Coronary artery (tissue), 2 donors: ENCODE results near the gene STING1.
A peak's percentile ranks its signal among the peaks of the same experiment; 100 is the strongest.

Source experiments
- DNase-seq: peaks from one replicate; pipeline ENCODE4 v3.0.0-alpha.2; 2017; ENCODE audit warnings: low spot score
- H3K27ac ChIP-seq, 2 donors: fragments of 200-600 bp; sonication (generic); one replicate each; pipeline ENCODE4 v1.5.1; 2016 to 2019
- H3K4me3 ChIP-seq: fragments of 200-600 bp; sonication (generic); 2 replicates; pipeline ENCODE4 v1.5.1; 2016; ENCODE audit warnings: mild to moderate bottlenecking, moderate library complexity
- TF ChIP-seq, protein P1 (sequence below): fragments of 200-600 bp; sonication (generic); IDR thresholded peaks from one replicate; pipeline ENCODE4 v1.5.1; 2019; ENCODE audit warnings: antibody characterized with exemption

Gene STING1

GRCh38 chr5:139475865-139476617, 6.5 kb downstream of the STING1 start:
- TF ChIP-seq, protein P1, sequence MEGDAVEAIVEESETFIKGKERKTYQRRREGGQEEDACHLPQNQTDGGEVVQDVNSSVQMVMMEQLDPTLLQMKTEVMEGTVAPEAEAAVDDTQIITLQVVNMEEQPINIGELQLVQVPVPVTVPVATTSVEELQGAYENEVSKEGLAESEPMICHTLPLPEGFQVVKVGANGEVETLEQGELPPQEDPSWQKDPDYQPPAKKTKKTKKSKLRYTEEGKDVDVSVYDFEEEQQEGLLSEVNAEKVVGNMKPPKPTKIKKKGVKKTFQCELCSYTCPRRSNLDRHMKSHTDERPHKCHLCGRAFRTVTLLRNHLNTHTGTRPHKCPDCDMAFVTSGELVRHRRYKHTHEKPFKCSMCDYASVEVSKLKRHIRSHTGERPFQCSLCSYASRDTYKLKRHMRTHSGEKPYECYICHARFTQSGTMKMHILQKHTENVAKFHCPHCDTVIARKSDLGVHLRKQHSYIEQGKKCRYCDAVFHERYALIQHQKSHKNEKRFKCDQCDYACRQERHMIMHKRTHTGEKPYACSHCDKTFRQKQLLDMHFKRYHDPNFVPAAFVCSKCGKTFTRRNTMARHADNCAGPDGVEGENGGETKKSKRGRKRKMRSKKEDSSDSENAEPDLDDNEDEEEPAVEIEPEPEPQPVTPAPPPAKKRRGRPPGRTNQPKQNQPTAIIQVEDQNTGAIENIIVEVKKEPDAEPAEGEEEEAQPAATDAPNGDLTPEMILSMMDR, result no peak
- Histone ChIP-seq H3K27ac (peak overlapping the region in 1 of 2 donors; percentile 55), H3K4me3 (no peak overlapping the region)
- DNase-seq, result no peak

DNA sequence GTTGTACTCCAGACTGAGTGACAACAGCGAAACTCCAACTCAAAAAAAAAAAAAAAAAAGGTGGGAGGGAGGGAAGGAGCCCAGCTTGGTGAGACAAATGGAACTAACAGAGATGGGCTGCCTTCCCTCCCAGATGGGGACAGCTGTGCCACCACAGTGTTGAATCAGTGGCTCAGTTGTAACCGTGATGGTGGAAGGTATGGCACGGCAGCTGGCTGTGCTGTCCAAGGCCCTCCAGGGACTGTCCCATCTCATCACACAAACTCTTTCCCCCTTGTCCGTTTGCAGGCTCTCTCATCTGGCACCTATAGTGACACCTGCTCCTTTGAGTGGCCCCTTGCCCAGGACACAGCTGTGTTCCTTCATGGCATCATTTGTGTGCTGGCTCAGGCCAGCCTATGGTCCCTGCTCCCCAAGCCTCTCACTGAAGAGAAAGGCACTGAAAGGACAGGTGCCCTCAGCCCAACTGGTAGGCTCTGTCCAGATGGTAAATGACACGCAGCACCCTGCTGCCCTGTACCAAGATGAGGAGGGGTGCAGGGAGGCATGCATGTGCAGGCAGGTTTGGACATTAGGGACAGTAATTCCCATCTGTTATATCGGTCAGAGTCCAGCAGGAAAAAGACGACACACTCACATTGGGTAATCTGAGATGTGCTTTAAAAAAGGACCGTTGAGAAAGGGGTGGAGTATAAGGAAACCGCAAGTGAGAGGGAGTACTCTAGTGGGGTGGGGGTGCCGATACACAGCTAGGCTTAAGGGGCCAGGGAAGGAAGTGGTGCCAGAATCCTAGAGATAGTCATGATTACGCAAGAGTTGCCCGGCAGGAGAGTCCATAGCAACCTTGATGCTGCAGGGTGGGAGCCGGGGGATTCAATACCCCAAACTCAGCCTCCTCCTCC, 7.4 kb downstream of the STING1 start:
- DNase-seq, result no peak
- Histone ChIP-seq H3K27ac (peak overlapping the region in 1 of 2 donors; percentile 55), H3K4me3 (no peak overlapping the region)
- TF ChIP-seq, protein P1, result no peak

GRCh38 chr5:139473565-139473964, 9.0 kb downstream of the STING1 start:
- Histone ChIP-seq H3K4me3 (no peak overlapping the region), H3K27ac (peak overlapping the region in 1 of 2 donors; percentile 46)
- TF ChIP-seq, protein P1, result no peak
- DNase-seq, result no peak

- no peak overlapping the region for H3K4me3 ChIP-seq
- DNase-seq, result no peak
- H3K27ac ChIP-seq, result peak overlapping the region; percentile 3 to 46
- TF ChIP-seq, protein P1, result no peak
These were observed 9.5 kb downstream of the STING1 start for GRCh38 chr5:139473105-139473504.

GRCh38 chr5:139472386-139473030, 10.1 kb downstream of the STING1 start:
- no peak for DNase-seq
- Histone ChIP-seq H3K4me3 (no peak overlapping the region), H3K27ac (peak overlapping the region; percentile 3 to 46)
- TF ChIP-seq, protein P1, result no peak

- DNase-seq, result no peak
- TF ChIP-seq, protein P1, result no peak
- no peak within 1 kb of the TSS for H3K27ac ChIP-seq
- no peak within 1 kb of the TSS for H3K4me3 ChIP-seq
These were observed 11.7 kb downstream of the STING1 start, which contains the start of gene SMIM33 for GRCh38 chr5:139470821-139471300. SMIM33 (plus strand) TSS chr5:139471004; CDS start chr5:139471122, 118 bp downstream.
